Memory B cell (primary cell): ENCODE results near the gene DNTT.

Experiments used
- ATAC-seq: fragments of 150-1000 bp; cut with Tn5 transposase; 2 replicates; pipeline ENCODE4 v1.10.0; 2021; ENCODE audit warnings: low read depth, mild to moderate bottlenecking, moderate library complexity
- DNase-seq, 2 donors: peaks; one replicate each; pipeline ENCODE4 v3.0.0; 2022; ENCODE audit warnings: low spot score in 2 of 2
- H3K27ac Mint-ChIP-seq: one replicate; pipeline ENCODE4 v1.8.0; 2022; ENCODE audit warnings: mild to moderate bottlenecking, moderate library complexity, mixed read lengths
- H3K27me3 Mint-ChIP-seq: one replicate; pipeline ENCODE4 v1.8.0; 2022; ENCODE audit warnings: mixed read lengths
- H3K36me3 Mint-ChIP-seq: one replicate; pipeline ENCODE4 v1.8.0; 2022; ENCODE audit warnings: mild to moderate bottlenecking, mixed read lengths
- H3K4me1 Mint-ChIP-seq: one replicate; pipeline ENCODE4 v1.8.0; 2022; ENCODE audit warnings: mixed read lengths
- H3K4me3 Mint-ChIP-seq: one replicate; pipeline ENCODE4 v1.8.0; 2022; ENCODE audit warnings: mild to moderate bottlenecking, moderate library complexity, mixed read lengths
- H3K9me3 Mint-ChIP-seq: one replicate; pipeline ENCODE4 v1.8.0; 2022; ENCODE audit warnings: mixed read lengths

The DNTT gene

DNA sequence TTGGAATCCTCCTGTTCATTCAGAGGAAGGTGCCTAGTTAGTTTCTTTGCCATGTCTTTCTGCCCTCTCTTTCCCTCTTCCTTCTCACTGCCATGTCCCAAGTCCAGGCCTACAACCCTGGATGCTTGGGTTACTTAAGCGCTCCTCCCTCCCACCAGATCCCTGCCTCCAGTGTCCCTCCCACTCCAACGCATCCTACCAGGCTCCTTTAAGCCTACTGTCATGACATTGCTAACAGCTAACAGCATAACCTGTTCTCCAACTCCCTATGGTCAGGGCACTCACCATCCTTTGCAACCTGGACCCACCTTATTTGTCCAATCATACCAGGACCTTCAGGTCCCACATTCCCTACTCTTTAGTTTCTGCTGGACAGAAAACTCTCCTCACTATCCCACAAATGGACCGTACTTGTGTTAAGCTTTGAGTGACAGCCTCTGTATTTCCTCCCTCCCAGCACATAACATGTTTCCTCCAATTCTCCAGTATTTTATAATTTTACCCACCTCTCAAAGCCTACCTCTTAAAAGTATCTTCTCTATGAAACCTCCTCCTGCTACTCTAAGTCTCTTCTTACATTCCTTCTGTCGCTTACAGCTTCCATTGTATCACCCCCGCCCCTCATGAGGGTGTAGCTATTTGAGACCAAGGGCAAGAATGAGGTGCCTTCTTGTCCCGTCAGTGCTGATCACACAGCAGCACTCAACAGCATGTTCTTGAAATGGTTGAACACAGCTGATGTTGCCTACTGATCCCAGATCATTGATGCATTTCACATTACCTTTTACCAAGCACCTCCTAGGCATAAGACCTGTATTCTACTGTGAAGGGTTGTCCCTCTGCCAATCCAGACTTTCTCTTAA is 34.6 kb upstream of the DNTT start:
- peak overlapping the region; percentile 88 for H3K27ac Mint-ChIP-seq
- no peaks in the 10 kb centered on the region for H3K27me3 Mint-ChIP-seq
- H3K4me1 Mint-ChIP-seq = peaks cover 61% of the 10 kb centered on the region
- H3K9me3 Mint-ChIP-seq = no peaks in the 10 kb centered on the region
- H3K36me3 Mint-ChIP-seq = peaks cover 32% of the 10 kb centered on the region
- ATAC-seq (no peak), DNase-seq (no peak)
- peak overlapping the region; percentile 96 for H3K4me3 Mint-ChIP-seq

DNA sequence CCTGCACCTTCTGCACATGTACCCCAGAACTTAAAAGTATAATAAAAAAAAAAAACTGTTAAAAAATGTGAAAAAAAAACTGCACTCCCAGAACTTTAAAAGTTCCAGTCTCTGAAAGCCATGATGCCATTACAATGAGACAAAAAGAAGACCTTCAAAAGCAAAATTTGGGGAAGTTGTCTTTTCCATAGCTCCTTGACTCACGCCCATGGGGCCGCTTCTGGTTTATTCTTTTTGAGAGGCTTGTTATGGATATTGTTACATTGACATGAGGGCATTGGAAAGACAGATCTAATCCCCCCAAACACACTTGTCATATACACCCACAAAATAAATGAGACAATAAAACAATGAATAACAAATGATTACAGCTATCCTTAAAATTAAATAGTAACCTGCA is 33.7 kb upstream of the DNTT start:
- peaks cover 54% of the 10 kb centered on the region for H3K4me1 Mint-ChIP-seq
- no peaks in the 10 kb centered on the region for H3K27me3 Mint-ChIP-seq
- H3K27ac Mint-ChIP-seq = peak overlapping the region; percentile 88
- ATAC-seq (no peak), DNase-seq (no peak)
- H3K4me3 Mint-ChIP-seq = peak overlapping the region; percentile 96
- H3K36me3 Mint-ChIP-seq = peaks cover 27% of the 10 kb centered on the region
- H3K9me3 Mint-ChIP-seq = no peaks in the 10 kb centered on the region

DNA sequence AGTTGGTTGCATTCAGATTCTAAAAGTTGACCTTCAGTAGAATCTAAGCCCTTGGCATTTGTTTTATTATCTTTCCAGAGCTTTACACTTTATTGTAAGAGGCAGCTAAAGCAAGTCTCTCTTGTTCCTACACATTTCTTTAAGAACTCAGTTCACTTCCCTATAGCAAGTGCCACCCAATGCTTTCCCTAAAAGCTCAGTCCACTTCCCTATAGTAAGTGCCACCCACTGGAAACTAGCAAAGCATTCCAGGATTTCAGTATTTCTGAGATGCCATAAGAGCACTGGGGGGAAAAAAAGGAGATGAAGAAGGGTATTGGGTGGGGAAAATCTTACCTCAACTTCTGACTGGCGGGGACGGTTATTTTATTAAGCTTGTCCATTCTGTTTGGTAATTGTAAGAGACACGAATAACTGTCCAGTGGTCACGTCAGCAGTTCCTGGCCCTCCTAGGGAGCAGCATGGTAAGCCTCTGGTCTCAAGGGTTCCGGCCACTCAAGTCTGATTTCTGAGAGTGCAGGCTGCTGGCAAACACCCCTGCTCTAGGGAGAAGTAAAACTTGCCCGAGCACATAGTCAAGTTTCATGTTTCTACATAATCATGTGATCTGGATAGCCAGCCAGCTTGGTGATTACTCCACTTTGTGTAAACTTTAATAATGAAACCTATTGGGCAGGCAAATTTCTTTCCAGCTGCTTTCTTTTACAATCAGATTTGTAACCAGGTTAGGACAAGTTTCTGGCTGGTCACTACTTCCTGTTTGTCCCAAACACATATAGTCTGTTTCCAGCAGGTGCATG is 33.0 kb upstream of the DNTT start, which contains the start of gene BLNK:
Gene BLNK, minus strand, starts transcription at position 554 of the 800 bp plus-strand sequence. Its CDS starts 171 bp downstream, at position 383.
- Mint-ChIP-seq H3K36me3 (peaks cover 20% of the 10 kb centered on the region), H3K27ac (peak within 1 kb of the TSS; percentile 88), H3K4me1 (peaks cover 53% of the 10 kb centered on the region), H3K4me3 (peak within 1 kb of the TSS; percentile 96), H3K9me3 (no peaks in the 10 kb centered on the region), H3K27me3 (no peaks in the 10 kb centered on the region)
- peak; percentile 42 to 54 for DNase-seq
- peak; percentile 71 for ATAC-seq

DNA sequence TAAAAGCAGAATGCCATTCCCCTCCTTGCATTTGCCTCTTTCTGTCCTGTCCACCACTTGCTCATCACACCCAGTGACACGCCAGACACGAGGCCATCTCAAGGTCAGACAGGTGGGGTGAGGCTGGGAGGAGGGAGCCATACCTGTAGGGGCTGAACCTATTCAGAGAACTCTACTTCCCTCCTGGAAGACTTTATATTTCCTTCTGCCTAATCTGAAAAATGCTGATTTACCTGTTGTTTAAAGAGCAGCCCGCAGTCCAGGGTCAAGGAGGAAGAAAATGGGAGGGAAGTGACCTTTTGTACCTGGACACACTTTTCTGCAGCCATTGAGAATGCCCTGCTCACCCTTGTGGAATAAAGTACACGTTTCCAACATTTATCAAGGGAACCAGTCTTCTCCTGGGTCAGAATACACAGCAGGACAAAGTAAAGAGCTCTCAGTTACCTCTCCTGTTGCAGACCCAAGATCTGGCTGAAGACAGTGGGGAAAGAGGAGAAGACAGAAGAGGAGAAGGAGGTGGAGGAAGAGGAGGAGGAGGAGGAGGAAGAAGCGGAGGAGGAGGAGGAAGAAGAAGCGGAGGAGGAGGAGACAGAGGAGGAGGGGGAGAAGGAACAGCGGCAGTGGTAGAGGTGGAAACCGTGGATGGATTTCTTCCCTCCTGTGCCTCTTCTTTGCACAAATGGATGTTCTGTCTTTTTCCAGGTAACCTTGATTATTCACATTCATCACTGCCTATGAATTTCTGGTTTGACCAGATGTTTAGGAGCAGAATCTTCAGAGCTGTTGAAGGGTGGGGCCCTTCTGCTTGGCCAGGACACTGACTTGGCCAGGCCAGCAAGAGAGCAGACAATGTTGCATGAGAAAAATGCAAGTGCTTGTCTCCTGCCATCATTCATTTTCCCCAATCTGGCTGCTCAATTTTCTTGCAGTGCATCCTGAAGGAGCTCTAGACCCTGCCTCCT is 31.6 kb upstream of the DNTT start:
- Mint-ChIP-seq H3K4me1 (peaks cover 51% of the 10 kb centered on the region), H3K27me3 (no peaks in the 10 kb centered on the region), H3K9me3 (no peaks in the 10 kb centered on the region), H3K36me3 (peaks cover 14% of the 10 kb centered on the region), H3K4me3 (peak overlapping the region; percentile 96), H3K27ac (peak overlapping the region; percentile 88)
- DNase-seq (no peak), ATAC-seq (no peak)

DNA sequence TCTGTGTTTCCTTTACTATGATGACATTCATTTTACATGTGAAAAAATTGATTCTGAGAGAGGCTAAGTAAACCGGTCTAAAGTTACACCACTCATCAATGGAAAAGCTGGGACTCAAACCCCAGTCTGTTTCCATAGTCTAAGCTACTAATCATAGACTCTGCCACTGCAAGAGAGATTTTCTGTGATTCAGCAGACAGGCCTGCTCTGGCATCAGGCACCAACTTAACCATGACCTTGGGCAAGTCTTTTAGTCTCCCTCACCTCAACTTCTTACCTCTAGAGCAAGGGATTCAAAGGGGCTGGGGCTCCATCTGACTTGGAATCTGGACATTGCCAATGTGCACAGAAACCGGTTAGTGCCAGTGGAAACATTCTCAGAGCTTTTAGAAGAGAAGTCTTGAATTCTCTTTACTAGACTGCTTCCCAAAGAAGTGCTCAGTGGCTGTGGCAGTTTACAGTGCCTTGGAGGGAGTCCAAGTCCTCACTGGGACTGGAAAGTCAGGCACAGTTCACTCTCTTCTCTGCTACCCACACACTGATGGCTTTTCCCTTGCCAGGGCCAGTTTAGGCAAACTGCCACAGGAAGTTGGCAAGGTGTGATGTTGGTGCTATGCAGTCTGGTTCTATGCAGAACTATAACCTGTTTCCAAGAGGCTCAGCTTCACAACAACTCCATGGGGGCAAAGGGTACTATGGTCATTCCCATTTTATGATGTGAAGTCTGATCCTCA is 28.4 kb upstream of the DNTT start:
- Mint-ChIP-seq H3K27ac (peak overlapping the region; percentile 88), H3K9me3 (peaks cover 2% of the 10 kb centered on the region), H3K4me3 (no peak overlapping the region), H3K36me3 (peaks cover 2% of the 10 kb centered on the region), H3K27me3 (no peaks in the 10 kb centered on the region), H3K4me1 (peaks cover 46% of the 10 kb centered on the region)
- ATAC-seq = no peak
- no peak for DNase-seq

DNA sequence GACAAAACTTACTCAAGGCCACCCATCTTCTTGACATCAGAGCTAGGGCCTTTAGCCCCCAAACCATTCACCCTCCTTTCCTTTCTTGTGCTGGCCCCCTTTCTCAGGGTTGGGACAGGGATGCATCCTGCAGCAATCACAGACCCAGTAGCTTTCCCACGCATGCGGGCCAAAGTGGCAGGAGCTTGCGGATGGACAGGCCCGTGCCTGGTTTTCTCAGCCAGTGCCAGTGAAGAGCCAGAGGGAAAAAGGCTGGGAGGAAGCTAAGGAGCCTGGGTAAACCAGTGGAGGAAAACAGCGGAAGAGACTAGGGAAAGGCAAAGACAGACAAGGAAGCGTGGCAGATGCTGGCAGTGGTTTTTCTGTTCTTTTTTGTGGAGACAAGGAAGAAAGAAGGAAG is 27.8 kb upstream of the DNTT start:
- ATAC-seq (no peak), DNase-seq (no peak)
- H3K4me3 Mint-ChIP-seq = no peak overlapping the region
- H3K27me3 Mint-ChIP-seq = no peaks in the 10 kb centered on the region
- H3K27ac Mint-ChIP-seq = peak overlapping the region; percentile 88
- H3K36me3 Mint-ChIP-seq = peaks cover 2% of the 10 kb centered on the region
- H3K9me3 Mint-ChIP-seq = peaks cover 2% of the 10 kb centered on the region
- H3K4me1 Mint-ChIP-seq = peaks cover 46% of the 10 kb centered on the region

DNA sequence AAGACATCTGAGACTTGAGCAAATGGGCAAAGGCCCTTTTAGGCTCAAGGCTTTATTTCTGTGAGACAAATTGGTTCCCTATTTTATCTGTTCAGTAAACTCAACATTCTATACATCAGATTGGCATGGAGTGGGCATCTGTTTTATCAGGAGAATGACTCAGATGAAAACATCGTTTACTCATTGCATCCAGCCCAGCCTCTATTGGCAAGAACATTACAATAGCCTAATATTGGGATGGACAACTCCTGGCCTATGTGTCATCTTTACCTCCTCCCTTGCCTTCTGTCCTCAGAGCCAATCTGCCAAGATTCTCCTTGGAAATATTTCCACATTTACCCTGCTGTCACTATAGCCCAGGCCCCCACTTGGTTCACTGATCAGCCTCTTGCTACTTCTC is 27.4 kb upstream of the DNTT start:
- peaks cover 45% of the 10 kb centered on the region for H3K4me1 Mint-ChIP-seq
- no peak overlapping the region for H3K4me3 Mint-ChIP-seq
- no peaks in the 10 kb centered on the region for H3K27me3 Mint-ChIP-seq
- peaks cover 2% of the 10 kb centered on the region for H3K9me3 Mint-ChIP-seq
- peaks cover 2% of the 10 kb centered on the region for H3K36me3 Mint-ChIP-seq
- peak overlapping the region; percentile 88 for H3K27ac Mint-ChIP-seq
- no peak for DNase-seq
- no peak for ATAC-seq

DNA sequence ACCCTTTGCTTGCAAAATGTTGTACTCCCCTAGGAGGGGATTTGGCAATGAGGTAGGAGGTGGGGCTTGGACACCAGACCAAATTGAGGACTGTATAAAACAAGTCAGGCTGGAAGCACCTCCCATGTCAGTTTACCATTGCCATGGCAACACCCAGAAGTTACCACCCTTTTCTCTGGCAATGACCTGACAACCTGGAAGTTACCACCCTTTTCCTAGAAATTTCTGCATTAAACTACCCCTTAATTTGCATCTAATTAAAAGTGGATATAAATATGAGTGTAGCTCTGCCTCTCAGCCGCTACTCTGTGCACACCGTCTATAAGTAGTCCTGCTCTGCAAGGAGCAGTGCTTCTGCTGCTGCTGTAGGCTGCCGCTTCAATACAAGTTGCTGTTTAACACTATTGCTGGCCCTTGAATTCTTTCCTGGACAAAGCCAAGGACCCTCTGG is 25.0 kb upstream of the DNTT start:
- H3K4me1 Mint-ChIP-seq = peaks cover 31% of the 10 kb centered on the region
- ATAC-seq = no peak
- peaks cover 2% of the 10 kb centered on the region for H3K36me3 Mint-ChIP-seq
- H3K4me3 Mint-ChIP-seq = no peak overlapping the region
- H3K27me3 Mint-ChIP-seq = no peaks in the 10 kb centered on the region
- no peak for DNase-seq
- peaks cover 2% of the 10 kb centered on the region for H3K9me3 Mint-ChIP-seq
- H3K27ac Mint-ChIP-seq = peak overlapping the region; percentile 61

DNA sequence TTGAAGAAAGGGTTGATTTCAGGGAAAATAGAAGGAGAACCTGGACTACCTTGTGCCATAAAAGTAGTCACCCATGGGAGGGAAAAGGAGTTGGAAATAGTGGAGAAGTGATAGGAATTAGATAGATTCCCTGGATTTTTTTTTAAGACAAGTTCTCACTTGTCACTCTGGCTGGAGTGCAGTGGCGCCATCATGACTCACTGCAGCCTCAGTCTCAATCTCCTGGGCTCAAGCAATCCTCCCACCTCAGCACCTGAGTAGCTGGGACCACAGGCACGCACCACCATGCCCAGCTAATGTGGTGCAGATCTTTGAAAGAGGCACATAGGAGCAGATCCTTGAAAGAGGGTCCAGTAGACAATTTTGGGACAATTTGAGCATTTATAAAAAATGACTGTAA is 23.4 kb upstream of the DNTT start:
- H3K27ac Mint-ChIP-seq = no peak overlapping the region
- H3K36me3 Mint-ChIP-seq = peaks cover 2% of the 10 kb centered on the region
- H3K4me1 Mint-ChIP-seq = peaks cover 30% of the 10 kb centered on the region
- no peaks in the 10 kb centered on the region for H3K27me3 Mint-ChIP-seq
- DNase-seq (no peak), ATAC-seq (no peak)
- no peak overlapping the region for H3K4me3 Mint-ChIP-seq
- H3K9me3 Mint-ChIP-seq = peaks cover 2% of the 10 kb centered on the region

DNA sequence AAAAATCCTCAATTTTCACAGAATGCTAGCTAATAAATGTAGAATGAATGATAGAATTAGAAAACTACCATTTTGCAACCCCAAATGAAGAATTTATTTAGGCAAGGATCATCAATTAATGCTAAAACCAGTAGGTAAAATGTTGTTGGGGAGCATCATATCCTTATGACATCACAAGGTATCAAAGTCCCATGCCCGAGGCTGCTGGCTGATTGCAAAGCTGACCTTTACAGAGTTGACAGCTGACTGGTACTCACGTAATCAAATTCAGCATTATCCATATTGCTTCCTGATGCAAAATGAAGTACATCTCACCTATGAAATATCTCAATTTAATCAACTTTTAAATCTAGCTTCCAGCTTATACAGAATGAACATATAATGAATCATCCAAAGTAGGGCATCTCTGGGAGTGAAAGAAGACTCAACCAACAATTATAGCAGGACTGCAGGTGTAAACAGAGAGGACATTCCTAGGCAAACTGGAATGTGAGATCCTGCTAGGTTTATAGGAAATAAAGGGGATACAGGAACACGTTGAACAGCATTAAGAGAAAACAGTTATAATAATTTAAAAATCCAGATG is 22.7 kb upstream of the DNTT start:
- no peaks in the 10 kb centered on the region for H3K27me3 Mint-ChIP-seq
- no peak overlapping the region for H3K4me3 Mint-ChIP-seq
- H3K36me3 Mint-ChIP-seq = peaks cover 2% of the 10 kb centered on the region
- ATAC-seq (no peak), DNase-seq (no peak)
- H3K27ac Mint-ChIP-seq = no peak overlapping the region
- H3K9me3 Mint-ChIP-seq = peaks cover 2% of the 10 kb centered on the region
- peaks cover 28% of the 10 kb centered on the region for H3K4me1 Mint-ChIP-seq

DNA sequence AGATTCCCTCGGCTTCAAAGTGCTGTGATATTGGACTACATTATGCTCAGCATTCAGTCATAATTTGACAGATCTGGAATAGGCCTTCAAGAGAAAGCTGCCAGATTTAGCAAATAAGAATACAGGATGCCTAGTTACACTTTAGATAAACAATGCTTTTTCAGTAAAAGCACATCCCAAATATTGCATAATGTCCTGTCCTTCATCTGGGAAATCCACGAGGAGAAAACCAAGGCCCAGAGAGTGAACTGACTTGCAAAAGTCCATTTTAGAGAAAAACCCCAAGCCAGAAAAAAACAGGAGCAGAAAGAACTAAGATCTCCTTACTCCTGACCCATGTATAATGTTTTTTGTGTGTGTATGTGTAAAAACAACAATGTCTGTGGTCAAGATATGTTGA is 20.9 kb upstream of the DNTT start:
- ATAC-seq (no peak), DNase-seq (no peak)
- Mint-ChIP-seq H3K36me3 (peaks cover 2% of the 10 kb centered on the region), H3K27me3 (no peaks in the 10 kb centered on the region), H3K4me3 (no peak overlapping the region), H3K27ac (no peak overlapping the region), H3K4me1 (peaks cover 26% of the 10 kb centered on the region), H3K9me3 (no peaks in the 10 kb centered on the region)

DNA sequence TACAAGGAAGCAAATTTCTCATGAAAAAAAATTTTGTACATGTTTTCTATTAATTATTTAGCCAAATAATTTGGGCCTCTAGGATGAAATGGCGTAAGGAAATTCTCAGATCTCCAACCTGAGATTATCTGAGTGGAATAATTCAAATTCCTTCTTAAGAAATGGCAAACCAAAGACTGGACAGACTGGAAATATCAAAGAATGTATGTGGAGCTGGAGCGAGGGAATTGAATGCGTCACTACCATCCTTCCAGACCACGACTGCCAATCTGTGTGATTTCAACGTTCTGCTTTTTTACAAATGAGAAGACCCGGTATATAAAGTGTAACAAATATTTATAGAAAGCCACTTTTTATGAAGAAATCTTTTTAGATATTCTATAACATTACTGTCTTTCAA is 20.5 kb upstream of the DNTT start:
- Mint-ChIP-seq H3K4me3 (no peak overlapping the region), H3K9me3 (no peaks in the 10 kb centered on the region), H3K27ac (no peak overlapping the region), H3K36me3 (peaks cover 2% of the 10 kb centered on the region), H3K4me1 (peaks cover 26% of the 10 kb centered on the region), H3K27me3 (no peaks in the 10 kb centered on the region)
- ATAC-seq = no peak
- no peak for DNase-seq

DNA sequence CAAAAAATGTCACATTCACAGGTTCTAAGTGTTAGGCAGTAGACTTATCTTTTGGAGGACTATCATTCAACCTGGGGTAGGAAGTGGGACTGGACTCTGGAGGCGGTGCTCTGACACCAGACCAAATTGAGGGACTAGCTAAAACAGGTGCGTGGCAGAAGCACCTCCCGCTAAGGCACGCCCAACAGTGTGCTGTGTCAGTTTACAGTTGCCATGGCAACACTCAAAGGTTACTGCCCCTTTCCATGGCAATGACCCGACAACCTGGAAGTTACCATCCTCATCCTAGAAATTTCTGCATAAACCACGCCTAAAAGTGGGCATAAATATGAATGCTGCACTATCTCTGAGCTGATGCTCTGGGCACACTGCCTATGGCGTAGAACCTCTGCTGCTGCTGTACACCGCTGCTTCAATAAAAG is 18.9 kb upstream of the DNTT start:
- DNase-seq (no peak), ATAC-seq (no peak)
- H3K27me3 Mint-ChIP-seq = no peaks in the 10 kb centered on the region
- H3K36me3 Mint-ChIP-seq = no peaks in the 10 kb centered on the region
- H3K9me3 Mint-ChIP-seq = no peaks in the 10 kb centered on the region
- peak overlapping the region; percentile 38 for H3K27ac Mint-ChIP-seq
- H3K4me1 Mint-ChIP-seq = peaks cover 31% of the 10 kb centered on the region
- no peak overlapping the region for H3K4me3 Mint-ChIP-seq
